GM19328 (cell line): ENCODE measurements around the gene CR1.
"Not testable (repeated sequence)": the region's sequence is repeated elsewhere in the genome, so short reads cannot be mapped to it uniquely, and the experiment has no call there.

Source experiments
- ATAC-seq: cut with Tn5 transposase; IDR thresholded peaks from one replicate; pipeline ENCODE4 v1.9.1; 2021; ENCODE audit warnings: mild to moderate bottlenecking, moderate library complexity; ENCODE audit not compliant: unreplicated experiment

CR1 gene

GRCh38 chr1:207579436-207579799 lies 83.5 kb downstream of the CR1 start:
- peak; percentile 89 for ATAC-seq

- ATAC-seq = no peak
Measured at GRCh38 chr1:207581496-207582153, 85.7 kb downstream of the CR1 start.

- ATAC-seq = not testable (repeated sequence)
Measured at GRCh38 chr1:207589506-207589905, 93.5 kb downstream of the CR1 start.

- ATAC-seq = not testable (repeated sequence)
Measured at GRCh38 chr1:207591205-207591604, 95.2 kb downstream of the CR1 start.

GRCh38 chr1:207594095-207594494 lies 98.1 kb downstream of the CR1 start:
- ATAC-seq = not testable (repeated sequence)

GRCh38 chr1:207603777-207604176 lies 107.8 kb downstream of the CR1 start:
- ATAC-seq = no peak

GRCh38 chr1:207605444-207606361 lies 109.7 kb downstream of the CR1 start:
- ATAC-seq = no peak

- no peak for ATAC-seq
Measured at GRCh38 chr1:207606362-207606755, 110.4 kb downstream of the CR1 start.

- ATAC-seq = no peak
Measured at GRCh38 chr1:207612762-207613161, 116.8 kb downstream of the CR1 start.

- ATAC-seq = peak; percentile 91
Measured at GRCh38 chr1:207619871-207620542, 124.0 kb downstream of the CR1 start.

GRCh38 chr1:207620543-207620893 lies 124.6 kb downstream of the CR1 start:
- no peak for ATAC-seq

- ATAC-seq = not testable (repeated sequence)
Measured at GRCh38 chr1:207625504-207626071, 129.6 kb downstream of the CR1 start.

- no peak for ATAC-seq
Measured at GRCh38 chr1:207626972-207627337, 131.0 kb downstream of the CR1 start.

GRCh38 chr1:207627496-207627895 lies 131.5 kb downstream of the CR1 start:
- no peak for ATAC-seq

- ATAC-seq = no peak
Measured at GRCh38 chr1:207628776-207629175, 132.8 kb downstream of the CR1 start.

GRCh38 chr1:207631137-207631536 lies 135.2 kb downstream of the CR1 start:
- no peak for ATAC-seq

- ATAC-seq = no peak
Measured at GRCh38 chr1:207633226-207633625, 137.3 kb downstream of the CR1 start.

- not testable (repeated sequence) for ATAC-seq
Measured at GRCh38 chr1:207633699-207634289, 137.8 kb downstream of the CR1 start.

- not testable (repeated sequence) for ATAC-seq
Measured at GRCh38 chr1:207634293-207634692, 138.3 kb downstream of the CR1 start.

GRCh38 chr1:207635569-207636186 lies 139.7 kb downstream of the CR1 start:
- ATAC-seq = not testable (repeated sequence)
